Natural killer cell treated with Interleukin-12 subunit alpha and Interleukin-12 subunit beta and Interleukin-15 and Interleukin-18, amount 100 ng/mL, for 72 hours (primary cell): Measurements from ENCODE around the gene HTR3C. TPM values are rescaled to one million over a fixed set of nuclear protein-coding genes. Genes with fewer than 3 reads are reported as not detected.
"Not testable (repeated sequence)": the region's sequence is repeated elsewhere in the genome, so short reads cannot be mapped to it uniquely, and the experiment has no call there.

ENCODE experiments used
- ATAC-seq, 2 donors: fragments of 150-1000 bp; cut with Tn5 transposase in 1 of 2; sonication (Bioruptor Pico), chemical (Tn5 transposase) in 1 of 2; 2 replicates each; pipeline ENCODE4 v1.10.0; 2021
- DNase-seq: peaks from one replicate; pipeline ENCODE4 v3.0.0; 2022; ENCODE audit warnings: low spot score
- H3K27ac Mint-ChIP-seq, 2 donors: 1 replicate in 1 of 2; 2 replicates in 1 of 2; pipeline ENCODE4 v1.8.0; 2022; ENCODE audit warnings: mixed read lengths in 2 of 2, mild to moderate bottlenecking in 1 of 2, moderate library complexity in 1 of 2
- H3K27me3 Mint-ChIP-seq, 2 donors: 1 replicate in 1 of 2; 2 replicates in 1 of 2; pipeline ENCODE4 v1.8.0; 2022; ENCODE audit warnings: mixed read lengths in 2 of 2
- H3K36me3 Mint-ChIP-seq: one replicate; pipeline ENCODE4 v1.8.0; 2022; ENCODE audit warnings: mixed read lengths
- H3K4me1 Mint-ChIP-seq, 2 donors: 1 replicate in 1 of 2; 2 replicates in 1 of 2; pipeline ENCODE4 v1.8.0; 2022; ENCODE audit warnings: low read depth in 2 of 2, mixed read lengths in 2 of 2, mild to moderate bottlenecking in 1 of 2
- H3K4me3 Mint-ChIP-seq: one replicate; pipeline ENCODE4 v1.8.0; 2022; ENCODE audit warnings: mixed read lengths
- H3K9me3 Mint-ChIP-seq: 2 replicates; pipeline ENCODE4 v1.8.0; 2022; ENCODE audit warnings: mixed read lengths
- total RNA-seq, 2 donors: library from RNA; stranded (reverse); gene quantifications; one replicate each; pipeline ENCODE4 v1.2.3, GENCODE V29; 2022

Gene HTR3C
- total RNA-seq, 2 donors from 2014 or later: not detected

DNA sequence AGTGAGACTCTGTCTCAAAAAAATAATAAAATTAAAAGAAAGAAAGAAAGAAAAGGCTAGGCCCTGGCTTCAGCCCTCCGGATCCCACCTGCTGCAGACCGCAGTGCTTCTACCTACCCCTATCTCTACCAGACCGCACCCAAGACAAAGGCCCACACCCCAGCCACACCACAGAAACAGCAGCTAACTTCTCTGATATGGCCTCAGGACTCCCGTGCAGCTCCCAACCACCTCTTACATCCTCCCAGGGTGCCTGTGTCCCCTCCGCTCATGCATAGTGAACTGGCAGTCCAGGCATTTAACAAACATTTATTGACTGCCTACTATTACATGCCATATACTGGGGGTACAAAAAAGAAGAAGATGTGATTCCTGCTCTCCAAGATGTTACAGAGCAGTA lies 6.9 kb upstream of the HTR3C start:
- H3K9me3 Mint-ChIP-seq: no peaks in the 10 kb centered on the region
- DNase-seq: no peak
- no peak overlapping the region for H3K4me3 Mint-ChIP-seq
- no peak for ATAC-seq
- H3K27ac Mint-ChIP-seq: no peak overlapping the region
- no peaks in the 10 kb centered on the region for H3K4me1 Mint-ChIP-seq
- no peaks in the 10 kb centered on the region for H3K36me3 Mint-ChIP-seq
- peaks cover 3 to 10% of the 10 kb centered on the region in 2 donors for H3K27me3 Mint-ChIP-seq

DNA sequence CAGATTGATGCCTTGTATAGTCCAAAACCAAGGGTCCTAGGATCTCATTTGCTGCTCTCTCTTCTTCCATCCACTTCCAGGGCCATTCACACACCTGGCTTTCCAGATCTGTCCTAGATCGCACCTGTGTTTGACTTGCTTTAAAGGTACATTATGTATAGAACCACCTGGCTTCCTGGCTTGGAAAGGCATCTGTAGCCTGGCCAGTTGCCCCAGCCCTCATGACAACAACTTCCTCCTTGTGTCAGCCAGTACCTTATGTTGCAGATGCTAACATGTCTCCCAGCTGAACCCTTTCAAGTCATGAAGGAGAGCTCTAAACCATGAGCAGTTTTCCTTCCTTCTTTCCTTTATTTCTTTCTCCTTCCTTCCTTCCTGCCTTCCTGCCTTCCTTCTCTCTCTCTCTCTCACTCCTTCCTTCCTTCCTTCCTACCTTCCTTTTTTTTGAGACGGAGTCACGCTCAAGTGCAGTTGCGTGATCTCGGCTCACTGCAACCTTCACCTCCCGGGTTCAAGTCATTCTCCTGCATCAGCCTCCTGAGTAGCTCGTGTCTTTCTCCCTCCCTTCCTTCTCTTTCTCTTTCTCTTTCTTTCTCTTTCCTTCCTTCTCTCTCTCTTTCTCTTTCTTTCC lies 2.5 kb upstream of the HTR3C start:
- Mint-ChIP-seq H3K4me3 (no peak overlapping the region), H3K27ac (no peak overlapping the region), H3K36me3 (no peaks in the 10 kb centered on the region)

DNA sequence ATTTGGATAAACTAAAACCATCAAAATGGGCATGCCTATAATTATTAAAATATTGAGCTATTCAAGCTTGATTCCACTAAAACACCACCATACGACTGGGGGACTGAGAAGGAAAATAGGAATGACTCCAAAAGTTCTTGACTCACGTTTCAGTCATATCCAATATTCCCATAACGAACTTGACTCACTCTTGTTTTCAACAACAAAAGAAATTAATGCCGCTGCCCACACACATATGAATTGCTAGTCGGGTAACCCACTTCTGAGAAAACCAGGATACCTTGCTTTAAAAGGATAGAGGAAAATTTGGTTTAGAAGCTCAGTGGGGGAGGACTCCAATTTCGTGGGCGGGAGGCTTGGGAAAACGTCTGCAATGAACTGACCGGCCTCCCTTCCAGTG lies 5.2 kb downstream of the HTR3C start:
- H3K27ac Mint-ChIP-seq: no peak overlapping the region

More for the DNA sequence above, 2.5 kb upstream of the HTR3C start:
- no peak for ATAC-seq
- no peak for DNase-seq
- no peaks in the 10 kb centered on the region for H3K9me3 Mint-ChIP-seq
- H3K27me3 Mint-ChIP-seq: peaks cover 11 to 18% of the 10 kb centered on the region in 2 donors
- no peaks in the 10 kb centered on the region for H3K4me1 Mint-ChIP-seq

DNA sequence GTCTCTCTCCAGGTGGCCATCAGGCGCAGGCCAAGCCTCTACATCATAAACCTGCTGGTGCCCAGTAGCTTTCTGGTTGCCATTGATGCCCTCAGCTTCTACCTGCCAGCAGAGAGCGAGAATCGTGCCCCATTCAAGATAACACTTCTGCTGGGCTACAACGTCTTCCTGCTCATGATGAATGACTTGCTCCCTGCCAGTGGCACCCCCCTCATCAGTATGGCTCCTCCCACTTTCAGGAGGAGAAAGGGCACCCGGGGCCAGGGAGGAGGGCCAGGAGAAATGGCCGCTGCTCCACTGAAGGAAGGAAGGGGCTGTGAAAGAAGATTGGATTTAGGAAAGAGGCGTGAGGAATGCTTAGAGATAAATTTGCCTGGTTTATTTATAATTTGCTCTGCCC lies 6.6 kb downstream of the HTR3C start:
- H3K27me3 Mint-ChIP-seq: peaks cover 0 to 10% of the 10 kb centered on the region in 2 donors
- no peak overlapping the region for H3K27ac Mint-ChIP-seq
- H3K36me3 Mint-ChIP-seq: no peaks in the 10 kb centered on the region
- no peak overlapping the region for H3K4me3 Mint-ChIP-seq
- no peak for ATAC-seq
- H3K4me1 Mint-ChIP-seq: no peaks in the 10 kb centered on the region
- H3K9me3 Mint-ChIP-seq: no peaks in the 10 kb centered on the region
- DNase-seq: no peak

More for the DNA sequence above, 5.2 kb downstream of the HTR3C start:
- ATAC-seq (no peak), DNase-seq (no peak)
- no peaks in the 10 kb centered on the region for H3K36me3 Mint-ChIP-seq
- no peaks in the 10 kb centered on the region for H3K9me3 Mint-ChIP-seq
- no peak overlapping the region for H3K4me3 Mint-ChIP-seq
- H3K4me1 Mint-ChIP-seq: no peaks in the 10 kb centered on the region
- peaks cover 0 to 10% of the 10 kb centered on the region in 2 donors for H3K27me3 Mint-ChIP-seq

DNA sequence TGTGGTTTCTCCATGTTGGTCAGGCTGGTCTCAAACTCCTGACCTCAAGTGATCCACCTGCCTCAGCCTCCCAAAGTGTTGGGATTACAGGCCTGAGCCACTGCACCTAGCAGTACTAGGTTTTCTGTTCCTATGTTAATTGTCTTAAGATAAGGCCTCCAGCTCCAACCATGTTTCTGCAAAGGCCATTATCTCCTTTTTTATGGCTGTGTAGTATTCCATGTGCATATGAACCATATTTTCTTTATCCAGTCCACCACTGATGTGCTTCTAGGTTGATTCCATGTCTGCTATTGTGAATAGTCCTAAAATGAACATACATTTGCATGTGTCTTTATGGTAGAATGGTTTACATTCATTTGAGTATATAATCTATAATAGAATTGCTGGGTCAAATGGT lies 9.8 kb downstream of the HTR3C start:
- no peaks in the 10 kb centered on the region for H3K36me3 Mint-ChIP-seq
- ATAC-seq (no peak), DNase-seq (no peak)
- H3K27me3 Mint-ChIP-seq: peaks cover 7 to 9% of the 10 kb centered on the region in 2 donors
- H3K9me3 Mint-ChIP-seq: no peaks in the 10 kb centered on the region
- H3K27ac Mint-ChIP-seq: no peak overlapping the region
- H3K4me3 Mint-ChIP-seq: no peak overlapping the region
- no peaks in the 10 kb centered on the region for H3K4me1 Mint-ChIP-seq

DNA sequence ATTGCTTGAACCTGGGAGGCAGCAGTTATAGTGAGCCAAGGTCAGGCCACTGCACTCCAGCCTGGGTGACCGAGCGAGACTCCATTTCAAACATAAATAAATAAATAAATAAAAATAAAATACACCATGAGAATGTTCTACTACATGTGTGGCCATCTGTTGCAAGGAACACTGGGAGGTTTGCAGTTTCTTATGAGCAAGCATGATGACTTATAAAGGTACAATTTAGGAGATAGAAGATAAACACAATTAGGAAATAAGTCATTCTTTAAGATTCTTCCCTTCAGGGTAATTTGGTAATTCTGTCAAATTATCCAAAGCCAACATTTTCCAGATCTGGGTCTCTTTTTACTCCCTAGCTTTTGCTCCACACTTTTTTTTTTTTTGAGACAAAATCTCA lies 13.4 kb downstream of the HTR3C start:
- Mint-ChIP-seq H3K27me3 (peaks cover 9 to 19% of the 10 kb centered on the region in 2 donors), H3K27ac (no peak overlapping the region), H3K9me3 (no peaks in the 10 kb centered on the region), H3K36me3 (no peaks in the 10 kb centered on the region), H3K4me1 (no peaks in the 10 kb centered on the region), H3K4me3 (no peak overlapping the region)
- no peak for ATAC-seq
- DNase-seq: no peak

DNA sequence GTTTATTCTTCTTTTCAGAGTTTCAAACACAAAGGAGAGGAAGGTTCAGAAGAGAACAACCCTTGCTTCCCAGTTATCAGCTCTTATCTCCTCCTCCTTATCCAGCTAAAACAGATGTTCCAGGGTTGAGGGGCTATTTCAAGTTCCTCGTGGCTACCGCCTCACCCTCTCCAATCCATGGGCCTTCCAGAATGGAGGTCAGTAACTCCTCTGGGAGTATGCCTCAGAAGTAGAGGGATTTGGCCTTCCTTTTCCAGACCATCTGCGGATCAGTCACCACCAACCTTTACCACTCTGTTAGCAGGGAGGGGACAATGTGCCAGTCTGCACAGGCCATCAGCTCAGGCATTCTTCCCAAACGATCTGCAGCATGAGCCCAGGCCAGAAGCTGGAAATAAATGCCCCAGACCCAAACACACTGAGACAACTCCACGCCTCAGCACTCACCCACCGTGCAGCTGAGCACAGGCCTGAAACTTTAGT lies 14.8 kb downstream of the HTR3C start:
- DNase-seq (no peak), ATAC-seq (no peak)
- no peaks in the 10 kb centered on the region for H3K36me3 Mint-ChIP-seq
- H3K4me3 Mint-ChIP-seq: no peak overlapping the region
- no peak overlapping the region for H3K27ac Mint-ChIP-seq
- H3K9me3 Mint-ChIP-seq: no peaks in the 10 kb centered on the region
- H3K4me1 Mint-ChIP-seq: no peaks in the 10 kb centered on the region
- peaks cover 9 to 21% of the 10 kb centered on the region in 2 donors for H3K27me3 Mint-ChIP-seq

DNA sequence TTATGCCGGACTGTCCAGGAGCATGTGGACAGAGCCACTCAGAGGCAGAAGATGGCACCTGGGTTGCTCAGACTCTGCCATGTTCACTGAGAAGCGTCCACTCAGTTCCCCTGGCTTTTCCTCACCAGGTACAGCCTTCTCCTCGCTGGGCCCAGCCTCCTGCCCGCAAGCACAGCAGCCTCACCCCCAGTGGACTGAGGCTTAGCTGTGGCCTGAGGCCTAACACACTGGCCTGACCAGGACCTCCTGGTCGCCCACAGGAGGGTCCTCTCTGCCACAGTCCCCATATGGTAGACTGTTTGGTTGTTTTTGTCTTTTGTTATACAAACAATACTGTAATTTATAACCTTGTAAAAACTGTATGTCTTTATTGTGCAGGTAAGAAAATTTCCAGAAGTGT lies 15.5 kb downstream of the HTR3C start:
- peaks cover 9 to 21% of the 10 kb centered on the region in 2 donors for H3K27me3 Mint-ChIP-seq
- no peak overlapping the region for H3K27ac Mint-ChIP-seq
- H3K9me3 Mint-ChIP-seq: no peaks in the 10 kb centered on the region
- no peaks in the 10 kb centered on the region for H3K4me1 Mint-ChIP-seq
- H3K36me3 Mint-ChIP-seq: no peaks in the 10 kb centered on the region
- ATAC-seq (peak in 1 of 2 donors; percentile 52), DNase-seq (no peak)
- no peak overlapping the region for H3K4me3 Mint-ChIP-seq

DNA sequence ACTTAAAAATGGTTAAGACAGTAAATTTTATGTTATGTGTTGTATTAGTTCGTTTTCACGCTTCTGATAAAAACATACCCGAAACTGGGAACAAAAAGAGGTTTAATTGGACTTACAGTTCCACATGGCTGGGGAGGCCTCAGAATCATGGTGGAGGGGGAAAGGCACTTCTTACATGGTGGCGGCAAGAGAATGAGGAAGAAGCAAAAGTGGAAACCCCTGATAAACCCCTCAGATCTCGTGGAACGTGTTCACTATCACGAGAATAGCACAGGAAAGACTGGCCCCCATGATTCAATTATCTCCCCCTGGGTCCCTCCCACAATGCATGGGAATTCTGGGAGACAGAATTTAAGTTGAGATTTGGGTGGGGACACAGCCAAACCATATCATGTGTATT lies 18.3 kb downstream of the HTR3C start:
- not testable (repeated sequence) for ATAC-seq, H3K4me3 Mint-ChIP-seq, H3K9me3 Mint-ChIP-seq, H3K27ac Mint-ChIP-seq, H3K4me1 Mint-ChIP-seq, H3K36me3 Mint-ChIP-seq, DNase-seq
- H3K27me3 Mint-ChIP-seq: peaks cover 16 to 23% of the 10 kb centered on the region in 2 donors

DNA sequence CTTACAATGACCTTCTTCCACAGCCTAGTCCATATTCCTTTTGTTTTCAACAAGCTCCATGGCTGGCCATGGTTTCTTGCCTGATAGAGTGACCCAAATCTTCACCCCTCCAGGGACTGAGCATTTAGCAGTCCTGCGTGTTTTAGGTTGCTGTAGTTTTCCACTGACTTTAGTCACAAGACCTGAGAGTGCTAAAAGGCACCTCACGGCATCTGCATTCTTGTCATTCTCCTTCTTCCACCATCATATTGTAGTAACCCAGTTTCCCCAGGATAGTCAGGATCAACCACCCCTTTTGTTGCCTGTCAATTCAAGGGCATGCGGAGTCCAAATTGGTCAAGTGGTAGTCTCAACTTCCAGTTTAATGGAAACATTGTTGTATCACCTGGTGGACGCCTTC lies 20.8 kb downstream of the HTR3C start:
- Mint-ChIP-seq H3K4me1 (no peaks in the 10 kb centered on the region), H3K27ac (no peak overlapping the region), H3K4me3 (no peak overlapping the region), H3K27me3 (peaks cover 21 to 23% of the 10 kb centered on the region in 2 donors), H3K36me3 (no peaks in the 10 kb centered on the region), H3K9me3 (no peaks in the 10 kb centered on the region)
- ATAC-seq (no peak), DNase-seq (no peak)

DNA sequence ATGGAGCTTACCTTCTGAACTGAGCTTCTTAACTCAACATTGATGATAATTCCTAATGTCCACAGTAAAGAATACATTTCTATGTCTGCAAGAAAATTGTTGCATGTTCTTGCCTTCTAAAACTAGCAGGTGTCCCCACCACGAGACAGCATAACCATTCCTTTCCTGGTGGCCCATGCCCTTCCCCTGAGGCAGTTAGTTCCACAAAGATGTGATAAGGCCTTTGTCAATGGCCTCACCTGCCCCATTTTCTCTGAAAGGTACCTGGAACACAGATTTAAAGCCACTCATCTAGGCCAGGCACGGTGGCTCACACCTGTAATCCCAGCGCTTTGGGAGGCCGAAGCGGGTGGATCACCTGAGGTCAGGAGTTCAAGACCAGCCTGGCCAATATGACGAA lies 23.1 kb downstream of the HTR3C start:
- Mint-ChIP-seq H3K27me3 (peaks cover 16 to 17% of the 10 kb centered on the region in 2 donors), H3K4me3 (no peak overlapping the region), H3K27ac (no peak overlapping the region), H3K9me3 (no peaks in the 10 kb centered on the region), H3K4me1 (no peaks in the 10 kb centered on the region), H3K36me3 (no peaks in the 10 kb centered on the region)
- DNase-seq: no peak
- no peak for ATAC-seq

DNA sequence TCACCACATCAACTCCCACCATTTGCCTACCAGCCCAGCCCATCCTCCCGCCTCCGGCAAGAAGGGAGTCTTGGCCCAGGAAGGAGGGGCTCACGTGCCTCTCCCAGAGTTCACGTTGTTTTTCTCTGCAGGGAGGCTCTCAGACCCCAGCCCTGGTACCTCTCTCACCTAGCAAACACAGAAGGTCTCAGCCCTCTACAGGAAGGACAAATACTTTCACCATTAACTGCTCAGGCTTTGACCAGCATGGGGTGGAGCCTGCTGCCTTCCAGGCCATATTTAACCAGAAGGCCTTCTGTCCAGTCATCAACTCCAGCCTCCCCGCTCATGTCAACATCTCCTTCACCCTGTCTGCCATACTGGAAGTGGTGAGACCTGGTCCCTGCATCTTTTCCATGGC lies 25.0 kb downstream of the HTR3C start:
- Mint-ChIP-seq H3K4me1 (no peaks in the 10 kb centered on the region), H3K36me3 (no peaks in the 10 kb centered on the region), H3K27me3 (peaks cover 11 to 14% of the 10 kb centered on the region in 2 donors)

DNA sequence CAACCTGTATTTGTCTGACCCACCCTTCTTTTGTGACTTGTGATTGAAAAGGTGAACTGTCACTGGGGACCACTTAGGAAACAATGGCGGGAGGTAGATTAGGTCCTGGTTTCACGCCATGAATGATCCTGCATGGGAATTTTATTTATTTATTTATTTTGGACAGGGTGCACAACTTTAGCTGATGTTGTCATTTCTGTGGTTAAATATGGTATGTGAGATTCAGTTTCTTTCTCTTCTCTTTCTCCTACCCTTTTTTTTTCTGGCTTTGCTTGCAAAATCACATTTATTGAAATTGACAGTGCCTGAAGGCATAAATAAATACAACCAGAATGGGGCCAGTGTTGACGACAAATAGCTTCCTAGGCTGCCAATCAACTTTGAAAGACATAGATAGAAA lies 26.0 kb downstream of the HTR3C start:
- peaks cover 6 to 10% of the 10 kb centered on the region in 2 donors for H3K27me3 Mint-ChIP-seq
- no peaks in the 10 kb centered on the region for H3K4me1 Mint-ChIP-seq
- no peak for DNase-seq
- no peak overlapping the region for H3K27ac Mint-ChIP-seq
- no peak for ATAC-seq
- H3K9me3 Mint-ChIP-seq: no peaks in the 10 kb centered on the region
- no peak overlapping the region for H3K4me3 Mint-ChIP-seq
- no peaks in the 10 kb centered on the region for H3K36me3 Mint-ChIP-seq

More for the DNA sequence above, 25.0 kb downstream of the HTR3C start:
- ATAC-seq: no peak
- H3K9me3 Mint-ChIP-seq: no peaks in the 10 kb centered on the region
- DNase-seq: no peak
- H3K4me3 Mint-ChIP-seq: no peak overlapping the region
- H3K27ac Mint-ChIP-seq: no peak overlapping the region

DNA sequence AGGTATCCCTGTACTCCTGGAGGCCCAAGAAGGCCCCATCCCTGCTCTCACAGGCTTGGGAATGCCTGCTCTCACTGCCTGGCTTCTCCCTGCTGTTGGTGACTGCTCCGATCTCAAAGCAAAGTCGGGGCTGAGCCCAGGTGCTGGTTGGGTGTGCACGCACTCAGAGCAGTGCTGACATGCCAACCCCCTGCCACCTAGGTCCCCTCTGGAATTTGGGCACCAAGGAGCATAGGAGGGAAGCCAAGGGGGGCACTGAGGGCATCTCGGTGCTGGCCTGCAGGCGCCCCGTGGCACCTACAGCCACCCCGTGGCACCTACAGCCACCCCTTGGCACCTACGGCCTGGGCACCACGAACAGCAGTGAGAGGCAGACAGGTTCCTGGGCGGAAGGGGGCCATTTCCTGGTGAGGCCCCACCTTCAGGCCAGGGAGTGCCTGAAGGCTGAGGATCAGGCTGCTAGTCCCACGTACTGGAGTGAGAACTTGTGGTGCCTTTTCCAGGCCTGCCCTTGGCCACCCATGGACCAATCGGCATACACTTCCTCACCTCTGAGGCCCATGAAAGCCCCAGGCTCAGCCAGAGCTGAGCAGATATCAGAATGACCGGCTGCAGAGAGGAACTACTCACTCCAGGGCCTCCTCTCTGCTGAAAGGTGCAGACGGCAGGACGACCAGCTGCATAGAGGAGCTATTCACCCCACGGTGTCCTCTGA lies 28.4 kb downstream of the HTR3C start:
- H3K9me3 Mint-ChIP-seq: peaks cover 10% of the 10 kb centered on the region
- peaks cover 7% of the 10 kb centered on the region in 2 donors for H3K4me1 Mint-ChIP-seq
- peaks cover 12% of the 10 kb centered on the region for H3K36me3 Mint-ChIP-seq
- H3K4me3 Mint-ChIP-seq: no peak overlapping the region
- peaks cover 0 to 7% of the 10 kb centered on the region in 2 donors for H3K27me3 Mint-ChIP-seq
- no peak for DNase-seq
- no peak overlapping the region for H3K27ac Mint-ChIP-seq
- no peak for ATAC-seq
